H1 (cell line): ENCODE data around the gene OTOS.

Experiments
- CREB1 ChIP-seq: IDR thresholded peaks from 2 replicates; pipeline ENCODE4 v1.6.1; 2012; ENCODE audit warnings: inconsistent platforms
- HDAC6 ChIP-seq: IDR thresholded peaks from one replicate; pipeline ENCODE4 v1.7.1; 2012; ENCODE audit warnings: low read depth, mild to moderate bottlenecking, inconsistent platforms, low read length, moderate library complexity
- POLR2A ChIP-seq, 2 experiments: IDR thresholded peaks; 1 replicate in 1 of 2; 2 replicates in 1 of 2; pipeline ENCODE4 v1.6.1; 2011; ENCODE audit warnings: low read depth in 2 of 2, low read length in 2 of 2, mild to moderate bottlenecking in 2 of 2; ENCODE audit errors: control extremely low read depth in 1 of 2
- RAD21 ChIP-seq, 2 experiments: IDR thresholded peaks in 1 of 2; conservative IDR thresholded peaks in 1 of 2; 2 replicates each; pipeline ENCODE4 v1.6.1; 2011; ENCODE audit warnings: low read depth in 2 of 2, low read length in 2 of 2, improper control_type of control experiment in 1 of 2, inconsistent platforms in 1 of 2, mild to moderate bottlenecking in 1 of 2, moderate library complexity in 1 of 2
- TAF1 ChIP-seq: IDR thresholded peaks from 2 replicates; pipeline ENCODE4 v1.6.1; 2011; ENCODE audit warnings: mild to moderate bottlenecking, low read depth, low read length
- TF ChIP-seq, protein P1 (sequence below), 3 experiments: IDR thresholded peaks; 1 replicate in 2 of 3; 2 replicates in 1 of 3; pipeline versions ENCODE4 v1.5.1 to v1.6.1; 2011; ENCODE audit warnings: low read length in 3 of 3, mild to moderate bottlenecking in 3 of 3, inconsistent platforms in 2 of 3, low read depth in 1 of 3, moderate library complexity in 1 of 3; ENCODE audit not compliant: insufficient read depth in 1 of 3; ENCODE audit errors: control extremely low read depth in 1 of 3

DNA sequence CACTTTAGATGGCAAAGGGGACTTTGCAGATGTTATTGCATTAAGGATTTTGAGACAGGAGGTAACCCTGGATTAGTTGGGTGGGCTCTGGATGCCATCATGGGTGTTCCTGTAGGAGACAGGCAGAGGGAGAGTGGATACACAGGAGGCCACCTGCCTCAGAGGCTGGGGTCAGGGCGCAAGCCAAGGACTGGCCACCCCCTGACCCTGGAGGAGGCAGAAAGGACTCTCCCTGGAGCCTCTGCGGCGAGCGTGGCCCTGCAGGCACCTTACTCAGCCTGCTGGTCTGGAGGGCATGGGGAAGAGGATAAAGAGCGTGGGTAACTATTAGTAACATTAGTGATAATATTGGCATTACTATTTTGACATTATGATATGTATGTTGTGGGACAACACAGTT is 21.6 kb upstream of the OTOS start:
- TF ChIP-seq POLR2A (IDR thresholded peaks at IDR 0.05; ENCODE audit: control extremely low read depth in 1 of 2, low read depth in 2 of 2, low read length in 2 of 2) (no peak), CREB1 (no peak), RAD21 (IDR thresholded peaks at IDR 0.05 in 1 of 2, conservative IDR thresholded peaks at IDR 0.05 in 1 of 2; ENCODE audit: low read depth in 2 of 2, low read length in 2 of 2) (no peak), TAF1 (no peak), HDAC6 (no peak)
- TF ChIP-seq, protein P1, sequence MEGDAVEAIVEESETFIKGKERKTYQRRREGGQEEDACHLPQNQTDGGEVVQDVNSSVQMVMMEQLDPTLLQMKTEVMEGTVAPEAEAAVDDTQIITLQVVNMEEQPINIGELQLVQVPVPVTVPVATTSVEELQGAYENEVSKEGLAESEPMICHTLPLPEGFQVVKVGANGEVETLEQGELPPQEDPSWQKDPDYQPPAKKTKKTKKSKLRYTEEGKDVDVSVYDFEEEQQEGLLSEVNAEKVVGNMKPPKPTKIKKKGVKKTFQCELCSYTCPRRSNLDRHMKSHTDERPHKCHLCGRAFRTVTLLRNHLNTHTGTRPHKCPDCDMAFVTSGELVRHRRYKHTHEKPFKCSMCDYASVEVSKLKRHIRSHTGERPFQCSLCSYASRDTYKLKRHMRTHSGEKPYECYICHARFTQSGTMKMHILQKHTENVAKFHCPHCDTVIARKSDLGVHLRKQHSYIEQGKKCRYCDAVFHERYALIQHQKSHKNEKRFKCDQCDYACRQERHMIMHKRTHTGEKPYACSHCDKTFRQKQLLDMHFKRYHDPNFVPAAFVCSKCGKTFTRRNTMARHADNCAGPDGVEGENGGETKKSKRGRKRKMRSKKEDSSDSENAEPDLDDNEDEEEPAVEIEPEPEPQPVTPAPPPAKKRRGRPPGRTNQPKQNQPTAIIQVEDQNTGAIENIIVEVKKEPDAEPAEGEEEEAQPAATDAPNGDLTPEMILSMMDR (IDR thresholded peaks at IDR 0.05; ENCODE audit: control extremely low read depth in 1 of 3, insufficient read depth in 1 of 3, low read depth in 1 of 3, low read length in 3 of 3), result no peak
